HEK293 (cell line): Measurements from ENCODE around the gene HINT2.

ENCODE experiments used
- BCL11A ChIP-seq: fragments of 450-650 bp; formaldehyde crosslinking; IDR thresholded peaks from 2 replicates; pipeline ENCODE4 v1.5.1; 2016; ENCODE audit warnings: low read depth, missing biosample characterization, missing genetic modification characterization
- EGR2 ChIP-seq: fragments of 450-650 bp; formaldehyde crosslinking; IDR thresholded peaks from 2 replicates; pipeline ENCODE4 v1.5.1; 2016; ENCODE audit warnings: low read depth, missing biosample characterization, missing genetic modification characterization
- GLIS1 ChIP-seq: fragments of 450-650 bp; formaldehyde crosslinking; IDR thresholded peaks from 2 replicates; pipeline ENCODE4 v1.5.1; 2016; ENCODE audit warnings: missing biosample characterization, missing genetic modification characterization
- GLIS2 ChIP-seq: fragments of 450-650 bp; formaldehyde crosslinking; IDR thresholded peaks from 2 replicates; pipeline ENCODE4 v1.5.1; 2016; ENCODE audit warnings: missing biosample characterization, missing genetic modification characterization
- KLF7 ChIP-seq: fragments of 450-650 bp; formaldehyde crosslinking; IDR thresholded peaks from 2 replicates; pipeline ENCODE4 v1.5.1; 2016; ENCODE audit warnings: missing biosample characterization, missing genetic modification characterization, borderline replicate concordance
- SP2 ChIP-seq: fragments of 450-650 bp; formaldehyde crosslinking; IDR thresholded peaks from 2 replicates; pipeline ENCODE4 v1.5.1; 2016; ENCODE audit warnings: missing biosample characterization, missing genetic modification characterization
- SP7 ChIP-seq: fragments of 450-650 bp; formaldehyde crosslinking; IDR thresholded peaks from 2 replicates; pipeline ENCODE4 v1.5.1; 2016; ENCODE audit warnings: missing biosample characterization, missing genetic modification characterization
- ZBTB21 ChIP-seq: fragments of 450-650 bp; formaldehyde crosslinking; IDR thresholded peaks from 2 replicates; pipeline ENCODE4 v1.5.1; 2017; ENCODE audit warnings: missing biosample characterization, missing genetic modification characterization
- ZEB2 ChIP-seq: fragments of 450-650 bp; formaldehyde crosslinking; IDR thresholded peaks from 2 replicates; pipeline ENCODE4 v1.5.1; 2016; ENCODE audit warnings: missing biosample characterization, missing genetic modification characterization
- ZFP3 ChIP-seq: fragments of 450-650 bp; formaldehyde crosslinking; IDR thresholded peaks from 2 replicates; pipeline ENCODE4 v1.5.1; 2016; ENCODE audit warnings: low read depth, missing biosample characterization, missing genetic modification characterization
- ZNF138 ChIP-seq: fragments of 450-650 bp; formaldehyde crosslinking; IDR thresholded peaks from 2 replicates; pipeline ENCODE4 v1.5.1; 2016; ENCODE audit warnings: missing biosample characterization, missing genetic modification characterization, borderline replicate concordance
- ZNF140 ChIP-seq: fragments of 450-650 bp; formaldehyde crosslinking; IDR thresholded peaks from 2 replicates; pipeline ENCODE4 v1.5.1; 2016; ENCODE audit warnings: missing biosample characterization, missing genetic modification characterization
- ZNF148 ChIP-seq: fragments of 450-650 bp; formaldehyde crosslinking; IDR thresholded peaks from 2 replicates; pipeline ENCODE4 v1.5.0; 2017; ENCODE audit warnings: missing biosample characterization, missing genetic modification characterization, borderline replicate concordance
- ZNF16 ChIP-seq: fragments of 450-650 bp; formaldehyde crosslinking; IDR thresholded peaks from 2 replicates; pipeline ENCODE4 v1.5.1; 2016; ENCODE audit warnings: low read depth, missing biosample characterization, missing genetic modification characterization
- ZNF169 ChIP-seq: fragments of 450-650 bp; formaldehyde crosslinking; IDR thresholded peaks from 2 replicates; pipeline ENCODE4 v1.5.1; 2016; ENCODE audit warnings: missing biosample characterization, missing genetic modification characterization
- ZNF174 ChIP-seq: fragments of 450-650 bp; formaldehyde crosslinking; IDR thresholded peaks from 2 replicates; pipeline ENCODE4 v1.5.0; 2017; ENCODE audit warnings: missing biosample characterization, mild to moderate bottlenecking, missing genetic modification characterization
- ZNF19 ChIP-seq: fragments of 450-650 bp; formaldehyde crosslinking; IDR thresholded peaks from 2 replicates; pipeline ENCODE4; 2016; ENCODE audit warnings: missing biosample characterization, missing genetic modification characterization, low read depth
- ZNF202 ChIP-seq: fragments of 450-650 bp; formaldehyde crosslinking; IDR thresholded peaks from 2 replicates; pipeline ENCODE4 v1.5.1; 2016; ENCODE audit warnings: missing biosample characterization, missing genetic modification characterization, borderline replicate concordance
- ZNF248 ChIP-seq: fragments of 450-650 bp; formaldehyde crosslinking; IDR thresholded peaks from 2 replicates; pipeline ENCODE4 v1.5.1; 2017; ENCODE audit warnings: missing biosample characterization, missing genetic modification characterization
- ZNF266 ChIP-seq: fragments of 450-650 bp; formaldehyde crosslinking; IDR thresholded peaks from 2 replicates; pipeline ENCODE4 v1.5.1; 2016; ENCODE audit warnings: missing biosample characterization, missing genetic modification characterization, low read depth
- ZNF292 ChIP-seq: fragments of 450-650 bp; formaldehyde crosslinking; IDR thresholded peaks from 2 replicates; pipeline ENCODE4 v1.5.1; 2016; ENCODE audit warnings: low read depth, missing biosample characterization, missing genetic modification characterization, borderline replicate concordance
- ZNF324 ChIP-seq: fragments of 450-650 bp; formaldehyde crosslinking; IDR thresholded peaks from 2 replicates; pipeline ENCODE4 v1.5.1; 2016; ENCODE audit warnings: missing biosample characterization, missing genetic modification characterization
- ZNF335 ChIP-seq: fragments of 450-650 bp; formaldehyde crosslinking; conservative IDR thresholded peaks from 2 replicates; pipeline ENCODE4 v1.5.1; 2016; ENCODE audit warnings: missing biosample characterization, missing genetic modification characterization
- ZNF354C ChIP-seq: fragments of 450-650 bp; formaldehyde crosslinking; IDR thresholded peaks from 2 replicates; pipeline ENCODE4 v1.5.1; 2016; ENCODE audit warnings: missing biosample characterization, missing genetic modification characterization, low read depth, borderline replicate concordance
- ZNF529 ChIP-seq: fragments of 450-650 bp; formaldehyde crosslinking; IDR thresholded peaks from 2 replicates; pipeline ENCODE4 v1.5.1; 2017; ENCODE audit warnings: missing genetic modification characterization, missing biosample characterization; ENCODE audit not compliant: insufficient replicate concordance
- ZNF548 ChIP-seq: fragments of 450-650 bp; formaldehyde crosslinking; IDR thresholded peaks from 2 replicates; pipeline ENCODE4 v1.5.1; 2016; ENCODE audit warnings: missing biosample characterization, missing genetic modification characterization
- ZNF555 ChIP-seq: fragments of 450-650 bp; formaldehyde crosslinking; conservative IDR thresholded peaks from 2 replicates; pipeline ENCODE4 v1.5.1; 2017; ENCODE audit warnings: missing biosample characterization, mild to moderate bottlenecking, missing genetic modification characterization, inconsistent platforms
- ZNF596 ChIP-seq: fragments of 450-650 bp; IDR thresholded peaks from 2 replicates; pipeline ENCODE4 v1.5.0; 2018; ENCODE audit warnings: missing biosample characterization, mild to moderate bottlenecking, missing genetic modification characterization, moderate library complexity
- ZNF707 ChIP-seq: fragments of 450-650 bp; formaldehyde crosslinking; IDR thresholded peaks from 2 replicates; pipeline ENCODE4 v1.5.1; 2016; ENCODE audit warnings: missing biosample characterization, missing genetic modification characterization
- ZNF776 ChIP-seq: fragments of 450-650 bp; formaldehyde crosslinking; IDR thresholded peaks from 2 replicates; pipeline ENCODE4 v1.5.0; 2017; ENCODE audit warnings: missing biosample characterization, missing genetic modification characterization, borderline replicate concordance
- TF ChIP-seq, protein P1 (sequence below): fragments of 450-650 bp; formaldehyde crosslinking; IDR thresholded peaks from 2 replicates; pipeline ENCODE4 v1.5.1; 2016; ENCODE audit warnings: missing biosample characterization, missing genetic modification characterization
- TF ChIP-seq, protein P2 (sequence below): fragments of 450-650 bp; formaldehyde crosslinking; IDR thresholded peaks from 2 replicates; pipeline ENCODE4 v1.5.1; 2016; ENCODE audit warnings: missing biosample characterization, missing genetic modification characterization
- TF ChIP-seq, protein P3 (sequence below): fragments of 450-650 bp; formaldehyde crosslinking; IDR thresholded peaks from 2 replicates; pipeline ENCODE4 v1.5.1; 2016; ENCODE audit warnings: missing biosample characterization, missing genetic modification characterization

The HINT2 gene

DNA sequence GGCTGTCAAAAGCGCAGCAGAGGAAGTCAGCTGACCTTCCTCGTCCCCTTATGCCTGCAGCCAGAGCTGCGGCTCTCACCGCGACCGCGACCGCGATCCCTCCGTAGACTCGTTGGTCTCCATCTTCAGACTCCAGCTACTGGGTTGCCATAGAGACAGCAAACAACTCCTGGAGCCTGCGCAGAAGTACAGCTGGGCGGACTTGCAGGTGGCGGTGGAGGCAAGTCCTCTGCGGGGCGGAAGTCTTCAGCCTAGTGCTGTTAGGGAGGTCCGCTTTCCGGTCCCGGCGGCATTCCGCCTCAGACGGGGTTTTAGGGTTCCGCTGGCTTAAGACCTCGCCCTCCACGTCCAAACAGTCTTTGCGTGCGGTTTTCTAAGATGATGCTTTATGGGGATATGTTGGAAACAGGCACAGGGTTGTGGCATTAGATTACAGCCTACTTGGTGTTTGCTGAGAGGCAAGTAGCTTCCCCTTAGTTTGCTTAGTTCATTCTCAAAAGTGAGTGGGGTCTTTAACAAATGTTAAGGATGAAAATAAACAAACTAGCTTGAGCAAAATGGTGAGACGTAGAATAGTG is 2.7 kb downstream of the HINT2 start, which contains the start of gene SPAG8 (continued):
- TF ChIP-seq ZNF148 (tag by site-specific recombination), result no peak
- TF ChIP-seq GLIS1, result peak; percentile 17; the same call in 1 of the 2 replicates
- no peak for TF ChIP-seq ZNF596 (tag by site-specific recombination)
- no peak for TF ChIP-seq ZNF174 (tag by site-specific recombination)
- no peak for TF ChIP-seq ZNF16 (tag by site-specific recombination)
- TF ChIP-seq EGR2, result no peak
- TF ChIP-seq SP2, result peak; percentile 78
- TF ChIP-seq ZNF140 (tag by site-specific recombination), result no peak
- no peak for TF ChIP-seq ZNF19 (tag by site-specific recombination)
- no peak for TF ChIP-seq GLIS2
- no peak for TF ChIP-seq ZNF548
- TF ChIP-seq ZNF335, result peak; percentile 73
- TF ChIP-seq ZFP3 (tag by site-specific recombination), result no peak
- no peak for TF ChIP-seq ZNF324 (tag by site-specific recombination)
- no peak for TF ChIP-seq ZNF555 (tag by site-specific recombination)
- TF ChIP-seq, protein P1, sequence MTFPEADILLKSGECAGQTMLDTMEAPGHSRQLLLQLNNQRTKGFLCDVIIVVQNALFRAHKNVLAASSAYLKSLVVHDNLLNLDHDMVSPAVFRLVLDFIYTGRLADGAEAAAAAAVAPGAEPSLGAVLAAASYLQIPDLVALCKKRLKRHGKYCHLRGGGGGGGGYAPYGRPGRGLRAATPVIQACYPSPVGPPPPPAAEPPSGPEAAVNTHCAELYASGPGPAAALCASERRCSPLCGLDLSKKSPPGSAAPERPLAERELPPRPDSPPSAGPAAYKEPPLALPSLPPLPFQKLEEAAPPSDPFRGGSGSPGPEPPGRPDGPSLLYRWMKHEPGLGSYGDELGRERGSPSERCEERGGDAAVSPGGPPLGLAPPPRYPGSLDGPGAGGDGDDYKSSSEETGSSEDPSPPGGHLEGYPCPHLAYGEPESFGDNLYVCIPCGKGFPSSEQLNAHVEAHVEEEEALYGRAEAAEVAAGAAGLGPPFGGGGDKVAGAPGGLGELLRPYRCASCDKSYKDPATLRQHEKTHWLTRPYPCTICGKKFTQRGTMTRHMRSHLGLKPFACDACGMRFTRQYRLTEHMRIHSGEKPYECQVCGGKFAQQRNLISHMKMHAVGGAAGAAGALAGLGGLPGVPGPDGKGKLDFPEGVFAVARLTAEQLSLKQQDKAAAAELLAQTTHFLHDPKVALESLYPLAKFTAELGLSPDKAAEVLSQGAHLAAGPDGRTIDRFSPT (tag by site-specific recombination), result no peak
- TF ChIP-seq BCL11A (tag by site-specific recombination), result no peak
- no peak for TF ChIP-seq KLF7 (tag by site-specific recombination)
- no peak for TF ChIP-seq ZNF248 (tag by site-specific recombination)
- TF ChIP-seq ZNF707, result no peak
- TF ChIP-seq ZNF354C (tag by site-specific recombination), result no peak
- no peak for TF ChIP-seq ZNF266
- TF ChIP-seq, protein P2, sequence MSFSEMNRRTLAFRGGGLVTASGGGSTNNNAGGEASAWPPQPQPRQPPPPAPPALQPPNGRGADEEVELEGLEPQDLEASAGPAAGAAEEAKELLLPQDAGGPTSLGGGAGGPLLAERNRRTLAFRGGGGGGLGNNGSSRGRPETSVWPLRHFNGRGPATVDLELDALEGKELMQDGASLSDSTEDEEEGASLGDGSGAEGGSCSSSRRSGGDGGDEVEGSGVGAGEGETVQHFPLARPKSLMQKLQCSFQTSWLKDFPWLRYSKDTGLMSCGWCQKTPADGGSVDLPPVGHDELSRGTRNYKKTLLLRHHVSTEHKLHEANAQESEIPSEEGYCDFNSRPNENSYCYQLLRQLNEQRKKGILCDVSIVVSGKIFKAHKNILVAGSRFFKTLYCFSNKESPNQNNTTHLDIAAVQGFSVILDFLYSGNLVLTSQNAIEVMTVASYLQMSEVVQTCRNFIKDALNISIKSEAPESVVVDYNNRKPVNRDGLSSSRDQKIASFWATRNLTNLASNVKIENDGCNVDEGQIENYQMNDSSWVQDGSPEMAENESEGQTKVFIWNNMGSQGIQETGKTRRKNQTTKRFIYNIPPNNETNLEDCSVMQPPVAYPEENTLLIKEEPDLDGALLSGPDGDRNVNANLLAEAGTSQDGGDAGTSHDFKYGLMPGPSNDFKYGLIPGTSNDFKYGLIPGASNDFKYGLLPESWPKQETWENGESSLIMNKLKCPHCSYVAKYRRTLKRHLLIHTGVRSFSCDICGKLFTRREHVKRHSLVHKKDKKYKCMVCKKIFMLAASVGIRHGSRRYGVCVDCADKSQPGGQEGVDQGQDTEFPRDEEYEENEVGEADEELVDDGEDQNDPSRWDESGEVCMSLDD (tag by site-specific recombination), result 0 out of 2 replicates have a peak, but pooled peaks have one; percentile 50
- TF ChIP-seq ZNF776 (tag by site-specific recombination), result no peak
- TF ChIP-seq ZNF169 (tag by site-specific recombination), result no peak
- no peak for TF ChIP-seq ZNF138 (tag by site-specific recombination)
- TF ChIP-seq ZNF202 (tag by site-specific recombination), result no peak
- TF ChIP-seq ZBTB21 (tag by site-specific recombination), result no peak
- TF ChIP-seq, protein P3, sequence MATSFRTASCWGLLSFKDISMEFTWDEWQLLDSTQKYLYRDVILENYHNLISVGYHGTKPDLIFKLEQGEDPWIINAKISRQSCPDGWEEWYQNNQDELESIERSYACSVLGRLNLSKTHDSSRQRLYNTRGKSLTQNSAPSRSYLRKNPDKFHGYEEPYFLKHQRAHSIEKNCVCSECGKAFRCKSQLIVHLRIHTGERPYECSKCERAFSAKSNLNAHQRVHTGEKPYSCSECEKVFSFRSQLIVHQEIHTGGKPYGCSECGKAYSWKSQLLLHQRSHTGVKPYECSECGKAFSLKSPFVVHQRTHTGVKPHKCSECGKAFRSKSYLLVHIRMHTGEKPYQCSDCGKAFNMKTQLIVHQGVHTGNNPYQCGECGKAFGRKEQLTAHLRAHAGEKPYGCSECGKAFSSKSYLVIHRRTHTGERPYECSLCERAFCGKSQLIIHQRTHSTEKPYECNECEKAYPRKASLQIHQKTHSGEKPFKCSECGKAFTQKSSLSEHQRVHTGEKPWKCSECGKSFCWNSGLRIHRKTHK (tag by site-specific recombination), result no peak
- TF ChIP-seq ZNF292 (tag by site-specific recombination), result no peak
- 0 out of 2 replicates have a peak, but pooled peaks have one; percentile 43 for TF ChIP-seq ZEB2 (tag by site-specific recombination)
- TF ChIP-seq SP7 (tag by site-specific recombination), result peak; percentile 65
- no peak for TF ChIP-seq ZNF529 (tag by site-specific recombination)
